Dedifferentiated amniotic fluid mesenchymal stem cell (primary cell): ENCODE measurements around the gene MYOM1.

ENCODE experiments used
- DNase-seq: peaks from one replicate; pipeline ENCODE4 v3.0.0-alpha.2; 2016; ENCODE audit errors: extremely low spot score

Gene MYOM1

GRCh38 chr18:3151399-3152264 is 68.1 kb downstream of the MYOM1 start:
- peak; percentile 30 for DNase-seq

- DNase-seq, result no peak
These were observed 69.1 kb downstream of the MYOM1 start for GRCh38 chr18:3150688-3151087.

- no peak for DNase-seq
These were observed 69.5 kb downstream of the MYOM1 start for GRCh38 chr18:3150274-3150673.

- no peak for DNase-seq
These were observed 70.7 kb downstream of the MYOM1 start for GRCh38 chr18:3148930-3149535.

- DNase-seq, result no peak
These were observed 71.7 kb downstream of the MYOM1 start for GRCh38 chr18:3147935-3148554.

GRCh38 chr18:3140986-3141639 is 78.7 kb downstream of the MYOM1 start:
- no peak for DNase-seq

GRCh38 chr18:3140342-3140741 is 79.4 kb downstream of the MYOM1 start:
- DNase-seq, result no peak

- no peak for DNase-seq
These were observed 80.4 kb downstream of the MYOM1 start for GRCh38 chr18:3139406-3139805.

- DNase-seq, result no peak
These were observed 81.3 kb downstream of the MYOM1 start for GRCh38 chr18:3138274-3138975.

GRCh38 chr18:3135536-3135935 is 84.2 kb downstream of the MYOM1 start:
- no peak for DNase-seq

GRCh38 chr18:3132700-3133099 is 87.1 kb downstream of the MYOM1 start:
- no peak for DNase-seq

GRCh38 chr18:3130344-3130743 is 89.4 kb downstream of the MYOM1 start:
- DNase-seq, result no peak

GRCh38 chr18:3129053-3129864 is 90.5 kb downstream of the MYOM1 start:
- DNase-seq, result peak; percentile 75

GRCh38 chr18:3126457-3127097 is 93.2 kb downstream of the MYOM1 start:
- DNase-seq, result no peak

- DNase-seq, result no peak
These were observed 94.9 kb downstream of the MYOM1 start for GRCh38 chr18:3124822-3125221.

GRCh38 chr18:3122851-3123250 is 96.9 kb downstream of the MYOM1 start:
- no peak for DNase-seq

GRCh38 chr18:3121259-3121658 is 98.5 kb downstream of the MYOM1 start:
- DNase-seq, result no peak

- no peak for DNase-seq
These were observed 99.4 kb downstream of the MYOM1 start for GRCh38 chr18:3120356-3120755.

GRCh38 chr18:3119401-3120341 is 100.1 kb downstream of the MYOM1 start:
- no peak for DNase-seq
